Pons (tissue), 1 donor: ENCODE data around the gene KLK1.
"Not testable (repeated sequence)": the region's sequence is repeated elsewhere in the genome, so short reads cannot be mapped to it uniquely, and the experiment has no call there.

Source experiments
- DNase-seq: peaks from one replicate; pipeline ENCODE4 v3.0.0-alpha.2; 2016; ENCODE audit warnings: low spot score

Gene KLK1

DNA sequence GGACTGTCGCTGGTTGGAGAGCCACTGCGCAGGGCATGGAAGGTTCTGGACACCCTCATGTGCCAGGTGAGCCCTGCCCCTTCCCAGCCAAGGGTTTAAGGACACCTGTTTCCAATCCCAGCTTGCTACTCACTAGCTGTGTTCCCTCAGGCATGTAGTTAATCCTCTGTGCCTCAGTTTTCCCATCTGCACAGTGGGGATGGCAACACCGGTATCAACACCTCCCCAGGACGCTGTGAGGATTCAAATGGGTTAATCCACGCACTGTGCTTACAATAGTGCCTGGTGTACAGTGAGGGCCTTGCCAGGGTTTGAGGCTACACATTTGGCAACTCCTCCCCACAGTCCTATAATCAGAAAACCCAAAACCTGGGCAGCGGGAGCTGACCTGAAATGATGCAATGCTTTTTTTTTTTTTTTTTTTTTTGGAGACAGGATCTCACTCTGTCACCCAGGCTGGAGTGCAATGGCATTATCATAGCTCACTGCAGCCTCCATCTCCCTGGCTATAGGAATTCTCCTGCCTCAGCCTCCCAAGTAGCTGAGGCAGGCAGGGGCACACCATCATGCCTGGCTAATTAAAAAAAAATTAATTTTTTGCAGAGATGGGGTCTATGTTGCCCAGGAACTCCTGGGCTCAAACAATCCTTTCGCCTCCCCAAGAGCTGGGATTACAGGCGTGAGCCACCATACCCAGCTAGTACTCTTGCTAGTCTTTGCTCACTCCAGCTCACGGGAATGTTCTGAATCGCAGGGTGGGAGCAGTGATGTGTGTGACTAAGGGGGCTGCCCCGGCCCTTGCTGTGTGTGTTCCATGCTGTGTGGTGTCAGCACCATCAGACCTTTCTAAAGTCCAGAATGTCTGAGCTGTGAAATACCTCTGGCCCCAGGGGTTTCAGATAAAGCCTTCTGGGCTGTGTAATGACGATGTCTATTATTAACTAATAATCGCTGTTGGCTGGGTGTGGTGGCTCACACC lies 31.0 kb downstream of the KLK1 start:
- DNase-seq = no peak

DNA sequence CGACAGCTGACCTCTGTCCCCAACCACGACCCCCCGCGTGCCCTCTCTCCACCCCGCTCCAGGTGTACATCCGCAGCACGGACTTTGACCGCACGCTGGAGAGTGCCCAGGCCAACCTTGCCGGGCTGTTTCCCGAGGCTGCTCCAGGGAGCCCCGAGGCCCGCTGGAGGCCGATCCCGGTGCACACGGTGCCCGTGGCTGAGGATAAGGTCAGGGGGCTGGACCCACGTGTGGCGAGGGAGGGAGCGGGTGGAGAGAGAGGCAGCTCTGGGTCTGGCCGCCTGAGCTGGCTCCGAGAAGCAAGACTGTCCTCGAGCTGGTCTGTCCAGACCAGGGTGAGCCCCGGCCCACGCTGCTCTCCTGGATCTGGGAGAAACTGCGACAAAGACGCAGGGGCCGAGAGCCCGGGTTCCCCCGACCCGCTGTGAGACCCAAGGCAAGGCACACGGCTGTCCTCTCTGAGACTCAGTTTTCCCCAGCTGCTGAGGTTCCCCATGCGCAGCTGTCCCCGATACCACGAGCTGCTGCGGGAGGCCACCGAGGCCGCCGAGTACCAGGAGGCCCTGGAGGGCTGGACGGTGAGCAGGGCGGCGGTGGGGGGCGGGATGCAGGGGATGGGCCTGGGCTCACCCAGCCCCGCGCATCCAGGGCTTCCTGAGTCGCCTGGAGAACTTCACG lies 31.9 kb downstream of the KLK1 start:
- no peak for DNase-seq

DNA sequence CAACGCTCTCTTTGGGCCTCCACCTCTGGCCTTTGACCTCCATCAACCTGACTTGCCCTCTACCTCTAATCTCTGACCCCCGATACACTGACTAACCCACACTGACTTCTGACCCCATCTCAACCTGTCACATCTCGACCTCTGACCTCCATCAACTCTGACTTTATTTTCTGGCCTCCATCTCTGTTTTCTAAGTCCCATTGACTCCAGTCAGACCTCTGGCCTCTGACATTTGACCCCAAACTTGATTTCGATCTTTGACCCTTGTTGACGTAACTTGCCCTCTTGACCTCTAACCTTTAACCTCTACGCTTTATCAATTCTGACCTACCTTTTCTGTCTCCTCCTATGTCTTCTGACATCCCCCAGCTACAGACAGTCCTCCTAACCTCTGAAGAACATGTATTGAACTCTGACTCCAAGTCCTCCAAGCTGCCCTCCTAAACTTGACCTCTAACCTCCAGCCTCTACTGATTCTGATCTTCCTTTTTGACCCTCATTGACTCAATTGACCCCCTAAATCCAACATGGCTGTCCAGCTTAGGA lies 32.6 kb downstream of the KLK1 start:
- DNase-seq = no peak

DNA sequence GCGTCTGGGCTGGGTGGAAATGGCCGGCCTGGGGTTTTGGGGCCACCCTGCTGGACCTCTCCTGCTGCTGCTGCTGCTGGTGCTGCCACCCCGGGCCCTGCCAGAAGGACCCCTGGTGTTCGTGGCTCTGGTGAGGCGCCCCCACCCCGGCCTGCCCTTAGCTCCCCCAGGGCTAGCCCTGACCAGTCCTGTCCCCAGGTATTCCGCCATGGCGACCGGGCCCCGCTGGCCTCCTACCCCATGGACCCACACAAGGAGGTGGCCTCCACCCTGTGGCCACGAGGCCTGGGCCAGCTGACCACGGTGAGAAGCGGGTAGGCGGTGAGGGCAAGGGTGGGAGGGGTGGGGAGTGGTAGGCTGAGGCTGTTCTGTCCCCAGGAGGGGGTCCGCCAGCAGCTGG lies 33.2 kb downstream of the KLK1 start, which contains the start of gene ACP4:
ACP4 (plus strand) TSS at position 20 of the 400 bp plus-strand sequence; CDS start at position 20, 0 bp downstream.
- DNase-seq = no peak

DNA sequence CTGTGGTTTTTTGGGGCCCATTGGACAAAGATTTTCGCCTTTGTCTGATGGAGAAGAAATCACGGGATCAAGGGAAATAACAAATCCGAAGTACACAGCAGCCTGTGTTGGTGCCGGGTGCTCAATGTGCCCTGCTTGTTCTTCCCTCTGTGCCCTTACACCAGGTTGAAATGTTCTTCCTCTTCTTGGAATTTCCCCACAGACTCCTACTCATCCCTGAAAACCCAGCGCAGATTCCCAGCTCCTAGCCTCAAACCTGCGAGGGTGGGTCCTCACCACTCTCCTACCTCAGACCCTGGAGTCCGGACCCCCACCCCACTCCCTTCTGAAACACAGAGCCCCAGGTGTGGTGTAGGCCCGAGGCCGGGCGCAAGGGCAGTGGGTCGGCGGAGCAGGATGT lies 38.3 kb downstream of the KLK1 start:
- no peak for DNase-seq

DNA sequence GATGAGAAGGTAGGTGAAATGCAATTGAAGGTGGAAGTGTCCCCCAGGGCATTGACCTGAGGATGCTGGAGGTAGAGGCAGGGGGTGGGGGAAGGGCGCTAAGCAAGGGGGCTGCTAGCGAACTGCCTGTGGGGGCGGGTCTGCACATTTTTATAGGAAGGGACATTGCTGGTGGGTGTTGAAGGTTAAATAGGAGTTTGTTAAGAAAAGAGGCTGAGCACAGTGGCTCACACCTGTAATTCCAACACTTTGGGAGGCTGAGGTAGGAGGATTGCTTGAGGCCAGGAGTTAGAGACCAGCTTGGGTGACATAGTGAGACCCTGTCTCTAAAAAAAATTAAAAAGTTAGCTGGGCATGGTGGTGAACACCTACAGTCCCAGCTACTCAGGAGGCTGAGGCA lies 38.9 kb downstream of the KLK1 start:
- no peak for DNase-seq

DNA sequence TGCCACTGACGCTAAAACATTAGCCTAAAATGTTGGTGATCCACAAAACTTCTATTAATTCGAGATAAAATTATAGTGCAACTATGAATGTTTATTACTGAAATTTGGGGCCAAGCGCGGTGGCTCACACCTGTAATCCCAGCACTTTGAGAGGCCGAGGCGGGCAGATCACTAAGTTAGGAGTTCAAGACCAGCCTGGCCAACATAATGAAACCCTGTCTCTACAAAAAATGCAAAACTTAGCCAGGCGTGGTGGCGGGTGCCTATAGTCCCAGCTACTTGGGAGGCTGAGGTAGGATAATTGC lies 39.8 kb downstream of the KLK1 start:
- DNase-seq = not testable (repeated sequence)

DNA sequence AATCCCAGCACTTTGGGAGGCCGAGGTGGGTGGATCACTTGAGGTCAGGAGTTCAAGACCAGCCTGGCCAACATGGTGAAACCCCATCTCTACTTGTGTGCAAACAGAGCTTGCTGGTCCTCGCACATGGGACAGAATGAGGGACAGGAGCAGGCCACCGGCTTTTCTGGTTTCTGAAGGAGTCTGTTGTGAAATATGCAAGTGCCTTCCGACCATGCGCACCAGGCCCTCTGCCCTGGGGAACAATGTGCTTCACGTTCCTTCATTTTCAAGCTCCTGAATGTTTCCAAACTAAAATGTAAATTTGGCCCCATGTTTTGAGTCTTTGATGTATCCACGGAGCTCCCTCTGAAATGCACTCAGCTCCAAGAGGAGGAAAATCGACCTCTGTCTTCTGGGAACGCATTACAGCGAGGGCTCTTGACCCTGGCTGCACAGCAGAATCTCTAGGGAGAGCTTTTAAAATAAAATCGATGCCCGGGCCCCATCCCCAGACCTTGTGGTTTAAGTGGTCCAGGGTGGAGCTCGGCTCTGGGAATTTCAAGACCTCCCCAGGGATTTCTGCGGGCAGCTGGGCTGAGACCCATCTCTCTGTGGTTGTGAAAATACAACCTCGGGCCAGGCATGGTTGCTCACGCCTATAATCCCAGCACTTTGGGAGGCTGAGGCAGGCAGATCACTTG lies 42.7 kb downstream of the KLK1 start:
- no peak for DNase-seq

DNA sequence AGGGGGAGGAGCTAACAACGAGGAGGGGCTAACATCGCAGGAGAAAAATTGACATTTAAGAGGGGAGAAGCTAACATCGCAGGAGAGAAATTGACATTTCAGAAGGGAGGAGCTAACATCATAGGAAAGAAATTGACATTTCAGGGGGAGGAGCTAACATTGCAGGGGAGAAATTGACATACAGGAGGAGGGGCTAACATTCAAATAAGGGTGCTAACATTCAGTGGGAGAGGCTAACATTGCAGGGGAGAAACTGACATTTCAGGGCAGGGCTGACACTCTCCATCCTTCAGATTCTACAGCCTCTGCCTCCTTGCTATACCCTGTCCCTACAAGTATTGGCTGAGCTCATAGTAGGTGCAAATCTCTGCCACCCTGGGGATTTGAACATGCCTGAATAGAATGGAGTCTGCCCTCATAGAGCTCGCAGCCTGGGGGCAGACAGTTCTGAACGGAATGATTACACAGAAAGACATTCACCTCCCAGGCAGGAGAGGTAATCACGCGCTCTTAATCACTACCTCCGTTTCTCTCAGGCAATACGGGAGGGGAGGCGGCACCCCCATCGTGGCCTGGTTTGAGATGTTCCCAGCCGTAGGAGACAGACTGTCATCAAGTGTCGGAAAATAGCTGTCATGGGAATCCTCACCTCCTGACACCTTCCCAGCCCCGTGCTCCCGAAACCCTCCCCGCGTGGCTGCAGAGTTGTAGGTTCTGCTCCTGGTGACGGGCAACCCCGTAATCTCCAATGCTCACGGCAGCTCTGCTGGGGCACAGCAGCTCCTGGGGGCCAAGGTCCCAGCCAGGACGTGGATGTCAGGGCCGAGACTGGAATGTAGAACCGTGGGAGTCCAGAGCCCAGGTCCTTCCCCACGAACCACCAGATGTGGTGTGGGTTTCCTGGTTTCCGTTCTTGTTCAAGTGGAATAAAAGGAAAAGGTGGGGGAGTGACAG lies 43.8 kb downstream of the KLK1 start:
- DNase-seq = no peak

DNA sequence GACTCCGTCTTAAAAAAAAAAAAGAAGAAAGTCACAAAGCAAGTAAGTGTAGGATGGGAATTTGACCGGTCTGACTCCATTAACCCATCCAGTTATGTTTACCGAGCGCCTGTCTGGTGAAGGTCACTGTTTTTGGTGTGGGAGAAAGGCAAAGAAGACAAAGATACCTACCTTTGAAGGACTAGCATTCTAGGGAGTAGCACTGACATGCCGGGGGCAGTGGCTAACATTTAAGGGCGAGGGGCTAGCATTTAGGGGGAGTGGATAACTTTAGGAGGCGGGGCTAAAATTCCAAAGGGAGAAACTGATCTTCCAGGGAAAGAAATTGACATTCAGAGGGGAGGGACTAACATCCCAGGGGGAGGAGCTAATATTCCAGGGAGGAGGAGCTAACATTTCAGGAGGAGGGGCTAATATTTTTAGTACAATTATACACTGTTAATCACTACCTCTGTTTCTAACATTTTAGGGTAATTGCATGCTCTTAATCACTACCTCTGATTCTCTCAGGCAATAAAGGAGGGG lies 44.6 kb downstream of the KLK1 start:
- DNase-seq = no peak

DNA sequence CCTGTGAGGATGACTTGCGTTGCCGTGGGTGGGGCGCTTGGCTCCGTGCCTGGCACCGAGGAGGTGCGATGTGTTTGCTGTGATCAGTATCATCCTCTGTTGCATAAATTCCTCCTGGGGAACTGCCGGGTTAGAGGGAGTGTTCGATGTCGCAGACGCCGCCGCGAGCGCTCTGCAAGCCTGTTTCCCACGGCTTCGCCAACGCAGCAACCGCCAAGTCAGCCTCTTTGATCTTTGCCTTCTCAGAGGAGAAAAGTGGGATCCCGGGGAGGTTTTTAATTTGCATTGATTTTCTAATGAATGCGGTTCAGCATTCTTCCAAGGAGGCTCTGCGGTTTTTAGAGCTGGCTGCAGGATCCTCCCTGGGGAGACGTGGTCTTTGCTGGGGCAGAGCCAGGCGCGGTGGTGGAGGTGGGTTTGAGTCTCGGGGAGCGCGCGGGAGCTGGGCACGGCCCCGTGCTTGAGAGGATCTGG lies 45.7 kb downstream of the KLK1 start:
- no peak for DNase-seq

DNA sequence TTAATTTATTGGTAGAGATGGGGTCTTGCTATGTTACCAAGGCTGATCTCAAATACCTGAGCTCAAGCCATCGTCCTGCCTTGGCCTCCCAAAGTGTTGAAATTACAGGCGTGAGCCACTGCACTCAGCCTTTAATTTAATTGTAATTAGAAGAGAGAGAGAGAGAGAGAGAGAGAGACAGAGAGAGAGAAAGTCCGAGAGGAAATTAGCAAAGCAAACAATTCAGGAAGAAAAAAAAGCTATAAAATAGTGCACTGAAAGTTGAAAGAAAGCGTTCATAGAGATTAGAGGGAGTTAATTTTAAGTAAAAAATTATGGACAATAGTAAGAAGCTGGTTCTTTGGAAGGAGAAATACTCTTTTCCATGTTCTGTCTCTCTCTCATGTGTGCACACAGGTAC lies 46.3 kb downstream of the KLK1 start:
- no peak for DNase-seq

DNA sequence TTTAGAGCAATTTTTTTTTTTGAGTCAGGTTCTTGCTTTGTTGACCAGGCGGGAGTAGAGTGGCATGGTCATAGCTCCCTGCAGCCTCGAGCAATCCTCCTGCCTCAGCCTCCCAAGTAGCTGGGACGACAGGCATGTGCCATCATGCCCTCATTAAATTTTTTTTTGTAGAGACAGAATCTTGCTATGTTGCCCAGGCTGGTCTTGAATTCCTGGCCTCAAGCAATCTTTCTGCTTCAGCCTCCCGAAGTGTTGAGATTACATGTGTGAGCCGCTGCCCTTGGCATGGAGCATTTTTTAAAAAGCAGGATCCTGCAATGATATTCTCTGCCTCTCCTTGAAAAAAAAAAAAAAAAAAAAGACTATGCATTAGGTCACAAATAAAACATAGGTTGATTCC lies 47.5 kb downstream of the KLK1 start:
- DNase-seq = no peak

DNA sequence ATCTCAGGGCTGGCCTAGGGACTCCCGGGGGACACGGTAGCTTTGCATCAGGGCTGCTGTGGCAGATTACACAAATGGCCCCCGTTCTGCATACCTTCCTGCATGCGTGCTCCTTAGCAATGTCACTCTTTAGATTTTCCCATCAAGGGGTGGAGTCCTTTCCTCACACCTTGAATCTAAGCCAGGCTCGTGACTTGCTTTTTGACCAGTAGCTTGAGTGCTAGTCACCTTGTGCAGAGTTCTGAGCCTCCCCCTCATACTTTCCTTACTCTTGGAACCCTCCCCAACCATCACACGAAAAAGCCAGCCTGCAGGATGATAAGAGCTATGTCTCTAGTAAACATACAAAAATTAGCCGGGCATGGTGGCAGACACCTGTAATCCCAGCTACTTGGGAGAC lies 50.1 kb downstream of the KLK1 start:
- DNase-seq = not testable (repeated sequence)

DNA sequence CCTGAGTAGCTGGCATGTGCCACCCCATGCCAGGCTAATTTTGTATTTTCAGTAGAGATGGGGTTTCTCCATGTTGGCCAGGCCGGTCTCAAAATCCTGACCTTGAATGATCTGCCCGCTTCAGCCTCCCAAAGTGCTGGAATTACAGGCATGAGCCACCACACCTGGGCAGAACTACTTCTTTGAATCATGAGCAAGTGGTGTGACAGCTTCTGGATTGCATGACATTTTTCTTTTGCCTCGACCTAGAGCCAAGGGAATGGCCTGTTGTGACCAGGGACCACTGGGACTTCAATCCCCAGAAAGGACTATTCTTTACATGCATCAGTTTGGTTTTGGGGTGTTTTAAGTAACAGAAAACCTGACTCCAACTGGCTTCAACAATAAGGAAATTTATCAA lies 50.7 kb downstream of the KLK1 start:
- DNase-seq = not testable (repeated sequence)

DNA sequence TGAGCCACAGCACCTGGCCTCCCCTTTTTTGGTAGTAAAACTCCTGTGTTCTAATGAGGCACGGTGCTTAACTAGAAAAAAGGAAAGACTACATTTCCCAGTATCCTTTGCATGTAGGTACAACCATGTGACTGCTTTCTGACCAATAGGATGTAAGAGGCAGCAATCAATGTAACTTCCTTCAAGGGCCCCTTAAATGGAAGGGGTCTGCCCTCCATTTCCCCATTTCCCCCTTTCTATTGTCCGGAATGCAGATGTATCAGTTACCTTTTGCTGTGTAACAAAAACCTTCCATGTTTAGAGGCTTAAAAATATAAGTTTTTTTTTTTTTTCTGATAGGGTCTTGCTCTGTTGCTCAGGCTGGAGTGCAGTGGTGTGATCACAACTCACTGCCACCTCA lies 51.1 kb downstream of the KLK1 start:
- DNase-seq = no peak

DNA sequence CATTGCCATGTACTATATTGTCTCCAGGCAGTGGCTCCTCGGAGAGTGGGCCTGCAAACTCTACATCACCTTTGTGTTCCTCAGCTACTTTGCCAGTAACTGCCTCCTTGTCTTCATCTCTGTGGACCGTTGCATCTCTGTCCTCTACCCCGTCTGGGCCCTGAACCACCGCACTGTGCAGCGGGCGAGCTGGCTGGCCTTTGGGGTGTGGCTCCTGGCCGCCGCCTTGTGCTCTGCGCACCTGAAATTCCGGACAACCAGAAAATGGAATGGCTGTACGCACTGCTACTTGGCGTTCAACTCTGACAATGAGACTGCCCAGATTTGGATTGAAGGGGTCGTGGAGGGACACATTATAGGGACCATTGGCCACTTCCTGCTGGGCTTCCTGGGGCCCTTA lies 52.7 kb downstream of the KLK1 start:
- no peak for DNase-seq

DNA sequence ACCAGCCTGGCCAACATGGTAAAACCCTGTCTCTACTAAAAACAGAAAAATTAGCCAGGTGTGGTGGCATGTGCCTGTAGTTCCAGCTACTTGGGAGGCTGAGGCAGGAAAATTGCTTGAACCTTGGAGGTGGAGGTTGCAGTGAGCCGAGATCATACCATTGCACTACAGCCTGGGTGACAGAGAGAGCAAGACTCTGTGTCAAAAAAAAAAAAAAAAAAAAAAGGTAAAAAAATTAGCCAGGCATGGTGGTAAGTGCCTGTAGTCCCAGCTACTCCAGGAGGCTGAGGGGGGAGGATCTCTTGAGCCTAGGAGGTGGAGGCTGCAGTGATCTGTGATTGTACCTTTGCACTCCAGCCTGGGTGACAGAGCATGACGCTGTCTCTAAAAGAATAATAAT lies 53.4 kb downstream of the KLK1 start, which contains the start of gene GPR32:
GPR32 (plus strand) TSS at position 301 of the 400 bp plus-strand sequence. CDS start 137 bp downstream, outside the sequence.
- not testable (repeated sequence) for DNase-seq
